HCT116 (cell line): Measurements from ENCODE around the gene HCLS1. TPM values are rescaled to one million over a fixed set of nuclear protein-coding genes. Genes with fewer than 3 reads are reported as not detected.

Source experiments
- ATAC-seq: fragments of 200-7000 bp; cut with Tn5 transposase; 2 replicates; pipeline ENCODE4 v1.9.1; 2020; ENCODE audit warnings: mild to moderate bottlenecking, moderate library complexity
- BruUV-seq: library from RNA; stranded (reverse); fragments of 400-500 nt; replicated peaks from 2 replicates; lab custom pipeline; 2021; lab: Mats Ljungman, UMichigan
- CTCF ChIA-PET: fragments of 300-600 bp; sonication (Branson Sonifier 250); formaldehyde crosslinking; loops from one replicate; lab custom pipeline; 2021; ENCODE audit warnings: antibody characterized with exemption; lab: Charles Lee
- POLR2A ChIA-PET: fragments of 300-600, 350-600 bp; sonication (Branson Sonifier 250); formaldehyde crosslinking; loops from one replicate; lab custom pipeline; 2021; ENCODE audit warnings: antibody characterized with exemption; lab: Charles Lee
- RAD21 ChIA-PET, 2 experiments: fragments of 300-600 bp; sonication (Branson Sonifier 250); formaldehyde crosslinking; loops; one replicate each; lab custom pipeline; 2023; ENCODE audit warnings: low total read pairs in 2 of 2; ENCODE audit not compliant: uncharacterized antibody in 2 of 2, unreplicated experiment in 2 of 2, low non-redundant PET in 1 of 2; lab: Charles Lee
- DNase-seq: peaks from one replicate; pipeline ENCODE4 v3.0.0-alpha.2; 2010; ENCODE audit warnings: low read depth, low spot score
- H2AFZ ChIP-seq: fragments of 200-600 bp; shearing (Covaris generic), sonication (generic); 2 replicates; pipeline ENCODE4 v1.6.1; 2017; ENCODE audit warnings: low read depth, mixed run types, mixed read lengths, antibody characterized with exemption, low read length; ENCODE audit not compliant: poor library complexity, severe bottlenecking
- H3K27ac ChIP-seq: 2 replicates; pipeline ENCODE4 v1.5.1; 2012; ENCODE audit warnings: low read depth, low read length
- H3K27me3 ChIP-seq: fragments of 200-600 bp; sonication (generic); 2 replicates; pipeline ENCODE4 v1.6.1; 2016; ENCODE audit warnings: mixed run types, low read length, mixed read lengths; ENCODE audit not compliant: insufficient read depth
- H3K36me3 ChIP-seq, 2 experiments: fragments of 200-500 bp in 1 of 2; fragments of 200-600 bp in 1 of 2; sonication (Bioruptor generic) in 1 of 2; sonication (generic) in 1 of 2; 2 replicates each; pipeline versions ENCODE4 v1.5.1 to v1.6.1; 2014 to 2016; ENCODE audit warnings: low read length in 2 of 2, inconsistent platforms in 1 of 2, mixed read lengths in 1 of 2, mixed run types in 1 of 2; ENCODE audit not compliant: insufficient read depth in 2 of 2, control insufficient read depth in 1 of 2
- H3K4me1 ChIP-seq, 2 experiments: fragments of 200-600 bp in 1 of 2; sonication (generic) in 1 of 2; 2 replicates each; pipeline versions ENCODE4 v1.5.1 to v1.6.1; 2012 to 2017; ENCODE audit warnings: low read length in 2 of 2, inconsistent platforms in 1 of 2, mild to moderate bottlenecking in 1 of 2, mixed read lengths in 1 of 2, mixed run types in 1 of 2, moderate library complexity in 1 of 2; ENCODE audit not compliant: insufficient read depth in 2 of 2, control insufficient read depth in 1 of 2
- H3K4me2 ChIP-seq: fragments of 200-600 bp; sonication (generic); 2 replicates; pipeline ENCODE4 v1.6.1; 2017; ENCODE audit warnings: mixed run types, low read length, mixed read lengths
- H3K4me3 ChIP-seq, 2 experiments: fragments of 200-600 bp in 1 of 2; sonication (generic) in 1 of 2; replicated peaks in 1 of 2; 2 replicates each; pipeline ENCODE4 v1.5.1; 2011 to 2016; ENCODE audit warnings: low read length in 2 of 2, control low read depth in 1 of 2, low read depth in 1 of 2, mild to moderate bottlenecking in 1 of 2, mixed read lengths in 1 of 2, mixed run types in 1 of 2
- H3K79me2 ChIP-seq: fragments of 200-600 bp; sonication (generic); 2 replicates; pipeline ENCODE4 v1.6.1; 2017; ENCODE audit warnings: mild to moderate bottlenecking, mixed run types, low read length, moderate library complexity, mixed read lengths; ENCODE audit not compliant: insufficient read depth
- H3K9ac ChIP-seq: fragments of 200-600 bp; sonication (generic); 2 replicates; pipeline ENCODE4 v1.6.1; 2016; ENCODE audit warnings: low read length, mixed read lengths
- H3K9me2 ChIP-seq: fragments of 200-600 bp; sonication (generic), shearing (Covaris generic); 2 replicates; pipeline ENCODE4 v1.6.1; 2017; ENCODE audit warnings: mixed run types, mild to moderate bottlenecking, moderate library complexity; ENCODE audit not compliant: insufficient read depth
- H3K9me3 ChIP-seq, 2 experiments: fragments of 200-500 bp in 1 of 2; fragments of 200-600 bp in 1 of 2; sonication (Bioruptor generic) in 1 of 2; sonication (generic) in 1 of 2; 2 replicates each; pipeline ENCODE4 v1.6.1; 2014 to 2017; ENCODE audit warnings: low read length in 2 of 2, mixed read lengths in 2 of 2, inconsistent platforms in 1 of 2, low read depth in 1 of 2, mild to moderate bottlenecking in 1 of 2, mixed run types in 1 of 2, moderate library complexity in 1 of 2; ENCODE audit not compliant: control insufficient read depth in 1 of 2, insufficient read depth in 1 of 2
- H4K20me1 ChIP-seq: fragments of 200-600 bp; sonication (generic), shearing (Covaris generic); 2 replicates; pipeline ENCODE4 v1.6.1; 2017; ENCODE audit warnings: mixed run types, mild to moderate bottlenecking, moderate library complexity; ENCODE audit not compliant: insufficient read depth
- ATF3 ChIP-seq: IDR thresholded peaks from 2 replicates; pipeline ENCODE4 v1.6.1; 2012
- CTCF ChIP-seq, 3 experiments: fragments of 200-600 bp in 1 of 3; sonication (generic) in 1 of 3; IDR thresholded peaks in 2 of 3; conservative IDR thresholded peaks in 1 of 3; 2 replicates each; pipeline ENCODE4 v1.5.1; 2012 to 2017; ENCODE audit warnings: low read depth in 2 of 3, low read length in 2 of 3, antibody characterized with exemption in 1 of 3, borderline replicate concordance in 1 of 3, control low read depth in 1 of 3, mild to moderate bottlenecking in 1 of 3, mixed read lengths in 1 of 3, mixed run types in 1 of 3, moderate library complexity in 1 of 3; ENCODE audit not compliant: insufficient read depth in 1 of 3
- ELF1 ChIP-seq: IDR thresholded peaks from 2 replicates; pipeline ENCODE4 v1.6.1; 2012; ENCODE audit warnings: low read depth, borderline replicate concordance
- FOSL1 ChIP-seq: IDR thresholded peaks from 2 replicates; pipeline ENCODE4 v1.6.1; 2012; ENCODE audit warnings: low read depth
- MAX ChIP-seq: IDR thresholded peaks from 2 replicates; pipeline ENCODE4 v1.6.1; 2012
- POLR2A ChIP-seq: IDR thresholded peaks from 2 replicates; pipeline ENCODE4 v1.7.0; 2011; ENCODE audit warnings: borderline replicate concordance; ENCODE audit not compliant: insufficient read depth, insufficient read length; ENCODE audit errors: extremely low read depth
- RAD21 ChIP-seq: IDR thresholded peaks from 2 replicates; pipeline ENCODE4 v1.6.1; 2012; ENCODE audit warnings: low read depth, mild to moderate bottlenecking
- REST ChIP-seq: IDR thresholded peaks from 2 replicates; pipeline ENCODE4 v1.6.1; 2012; ENCODE audit warnings: low read depth
- SIN3A ChIP-seq: IDR thresholded peaks from 2 replicates; pipeline ENCODE4 v1.6.1; 2012; ENCODE audit warnings: low read depth
- SP1 ChIP-seq: IDR thresholded peaks from 2 replicates; pipeline ENCODE4 v1.6.1; 2012; ENCODE audit warnings: low read depth
- TCF7L2 ChIP-seq: IDR thresholded peaks from 2 replicates; pipeline ENCODE4 v1.7.0; 2011; ENCODE audit warnings: borderline replicate concordance, inconsistent platforms; ENCODE audit not compliant: insufficient read depth, insufficient read length; ENCODE audit errors: extremely low read depth
- intact Hi-C: fragments of 100-400 bp; cut with micrococcal nuclease; formaldehyde crosslinking; loops from 2 replicates; pipeline ENCODE4 v1.10.0; 2022
- total RNA-seq: library from RNA; stranded (reverse); gene quantifications from one replicate; pipeline ENCODE4 v1.2.1, GENCODE V29; 2021; ENCODE audit not compliant: unreplicated experiment

Gene HCLS1
- total RNA-seq, 1 experiment from 2014 or later, result 1.6 TPM

GRCh38 chr3:121690777-121691405, 30.2 kb upstream of the HCLS1 start:
- ChIA-PET POLR2A (no interaction called here), RAD21 (no interaction called here)
- no TSS peak for BruUV-seq

More at GRCh38 chr3:121690777-121691405, 30.2 kb upstream of the HCLS1 start:
- Histone ChIP-seq H3K4me1 (no peaks in the 10 kb centered on the region), H4K20me1 (no peaks in the 10 kb centered on the region), H3K36me3 (peaks cover 0 to 11% of the 10 kb centered on the region in 2 experiments; a peak in 2 of 4 replicates), H3K4me2 (no peak overlapping the region), H3K27me3 (no peaks in the 10 kb centered on the region), H3K79me2 (no peaks in the 10 kb centered on the region), H3K9me3 (no peaks in the 10 kb centered on the region), H3K27ac (no peak overlapping the region), H3K4me3 (no peak overlapping the region), H3K9ac (no peak overlapping the region), H2AFZ (no peak overlapping the region), H3K9me2 (no peaks in the 10 kb centered on the region)
- ATAC-seq (no peak), DNase-seq (no peak)
- intact Hi-C loops, result no loop called here
- CTCF ChIA-PET, result interaction anchor here (1.3 kb wide), 1 partner anchor 9 kb away, joined by 3 read pairs; no protein-coding TSS in a partner anchor
- TF ChIP-seq ELF1 (no peak), RAD21 (no peak), CTCF (IDR thresholded peaks at IDR 0.05 in 2 of 3, conservative IDR thresholded peaks at IDR 0.05 in 1 of 3; ENCODE audit: borderline replicate concordance in 1 of 3, insufficient read depth in 1 of 3, low read depth in 2 of 3, low read length in 2 of 3) (no peak), ATF3 (no peak), REST (no peak), POLR2A (no peak), SIN3A (no peak), SP1 (no peak), FOSL1 (no peak), TCF7L2 (no peak), MAX (no peak)
